ENCODE data around the gene GLRX.

DNA sequence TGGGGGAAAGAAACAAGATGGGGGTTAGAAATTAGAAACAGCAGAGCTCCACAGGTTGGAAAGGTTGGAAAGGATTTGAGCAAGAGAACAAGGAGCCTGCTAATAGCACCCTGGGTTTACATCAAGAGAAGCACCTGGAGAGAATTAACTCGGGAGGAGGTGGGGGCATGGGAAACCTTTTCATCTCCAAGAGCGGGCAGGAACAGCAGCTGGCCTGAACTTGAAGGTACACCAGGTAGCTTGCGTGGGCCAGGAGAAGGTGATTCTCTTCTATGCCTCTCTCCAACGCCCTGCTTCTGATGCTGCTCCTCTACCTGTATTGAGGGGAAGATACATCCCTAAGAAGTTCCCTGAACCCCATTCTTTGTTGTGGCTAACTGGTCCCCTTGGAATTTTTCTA is 37.1 kb upstream of the GLRX start:
- TF ChIP-seq TAF1 (IDR thresholded peaks at IDR 0.05; ENCODE audit: low read depth, low read length) = no peak
- no peak for TF ChIP-seq POLR2A (IDR thresholded peaks at IDR 0.05; ENCODE audit: low read depth, low read length)
- no peak for TF ChIP-seq POLR2AphosphoS5 (IDR thresholded peaks at IDR 0.05; ENCODE audit: low read depth, low read length)
- no peak for TF ChIP-seq SPI1 (IDR thresholded peaks at IDR 0.05; ENCODE audit: low read depth, low read length)
- no peak for TF ChIP-seq POU2F2 (IDR thresholded peaks at IDR 0.05; ENCODE audit: low read depth, low read length)
